ENCODE measurements around the gene CTCF.
A peak's percentile ranks its signal among the peaks of the same experiment; 100 is the strongest.

The CTCF gene

GRCh38 chr16:67685388-67686112 lies 123.2 kb downstream of the CTCF start:
- DNase-seq (ENCODE audit: low spot score), result peak; percentile 65
